ENCODE results near the gene ARHGAP28.

ARHGAP28 gene

DNA sequence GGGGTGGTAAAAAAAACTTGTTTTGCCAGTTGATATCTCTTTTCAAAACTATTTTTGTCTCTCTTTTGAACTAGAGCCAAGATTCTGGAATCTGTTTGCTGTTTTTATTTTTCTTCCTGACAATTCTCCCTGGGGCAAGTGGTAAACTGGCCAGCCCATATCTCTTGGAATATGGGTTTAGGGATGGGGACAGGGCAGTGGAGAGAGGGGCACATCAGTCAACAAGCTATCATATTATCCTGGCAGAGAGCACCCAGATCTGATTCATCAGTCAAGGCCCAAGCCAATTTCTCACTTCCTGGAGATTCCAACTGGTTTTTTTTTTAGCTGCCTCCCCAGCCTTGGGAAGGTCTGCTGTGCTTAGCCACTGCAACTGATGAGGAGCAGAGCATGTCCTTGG is 52.3 kb downstream of the ARHGAP28 start:
- no peak for DNase-seq (ENCODE audit: low read depth, low spot score)
- ChIA-PET CTCF (no interaction called here), POLR2A (no interaction called here)
- TF ChIP-seq, protein P1, sequence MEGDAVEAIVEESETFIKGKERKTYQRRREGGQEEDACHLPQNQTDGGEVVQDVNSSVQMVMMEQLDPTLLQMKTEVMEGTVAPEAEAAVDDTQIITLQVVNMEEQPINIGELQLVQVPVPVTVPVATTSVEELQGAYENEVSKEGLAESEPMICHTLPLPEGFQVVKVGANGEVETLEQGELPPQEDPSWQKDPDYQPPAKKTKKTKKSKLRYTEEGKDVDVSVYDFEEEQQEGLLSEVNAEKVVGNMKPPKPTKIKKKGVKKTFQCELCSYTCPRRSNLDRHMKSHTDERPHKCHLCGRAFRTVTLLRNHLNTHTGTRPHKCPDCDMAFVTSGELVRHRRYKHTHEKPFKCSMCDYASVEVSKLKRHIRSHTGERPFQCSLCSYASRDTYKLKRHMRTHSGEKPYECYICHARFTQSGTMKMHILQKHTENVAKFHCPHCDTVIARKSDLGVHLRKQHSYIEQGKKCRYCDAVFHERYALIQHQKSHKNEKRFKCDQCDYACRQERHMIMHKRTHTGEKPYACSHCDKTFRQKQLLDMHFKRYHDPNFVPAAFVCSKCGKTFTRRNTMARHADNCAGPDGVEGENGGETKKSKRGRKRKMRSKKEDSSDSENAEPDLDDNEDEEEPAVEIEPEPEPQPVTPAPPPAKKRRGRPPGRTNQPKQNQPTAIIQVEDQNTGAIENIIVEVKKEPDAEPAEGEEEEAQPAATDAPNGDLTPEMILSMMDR (IDR thresholded peaks at IDR 0.05; ENCODE audit: insufficient read depth, low read length, missing control alignments): no peak
- H3K4me3 ChIP-seq (ENCODE audit: low read depth, low read length): no peak overlapping the region

DNA sequence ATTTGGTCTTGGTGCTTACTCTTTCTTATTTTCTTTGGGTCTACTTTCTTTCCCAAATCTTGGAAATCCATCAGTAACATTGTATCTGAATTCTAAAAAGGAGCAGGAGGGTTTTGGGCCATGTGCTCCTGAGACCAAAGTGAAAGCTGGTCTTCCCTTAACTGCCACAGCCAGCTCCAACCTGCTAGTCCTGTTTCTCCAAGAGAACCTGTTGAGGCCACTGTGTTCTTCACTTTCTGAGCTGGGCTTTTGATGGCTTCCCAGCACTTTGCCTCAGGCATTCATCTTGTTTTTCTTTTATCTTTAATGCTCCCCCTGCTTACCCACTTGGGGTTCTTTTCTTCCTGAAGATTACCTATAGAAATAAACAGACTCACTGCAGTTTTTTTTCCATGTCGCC is 53.3 kb downstream of the ARHGAP28 start:
- CTCF ChIA-PET: no interaction called here

DNA sequence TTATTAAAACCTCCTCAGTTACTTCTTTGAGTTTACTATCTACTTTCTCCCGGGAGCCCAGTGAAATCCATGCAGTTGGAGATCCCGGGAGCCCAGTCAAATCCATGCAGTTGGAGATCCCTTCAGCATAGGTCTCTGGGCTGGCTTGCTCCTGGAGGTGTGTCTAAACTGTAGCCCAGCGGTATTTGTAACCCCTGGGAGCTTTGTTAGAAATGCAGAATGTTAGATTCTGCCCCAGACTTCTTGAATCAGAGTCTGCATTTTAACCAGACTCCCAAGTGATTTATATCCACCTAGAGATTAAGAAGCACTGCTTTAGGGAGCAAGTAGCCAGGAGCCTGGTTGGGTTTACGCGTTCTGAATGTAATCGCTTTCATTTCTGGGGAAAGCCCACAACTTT is 54.5 kb downstream of the ARHGAP28 start:
- TF ChIP-seq, protein P1 (IDR thresholded peaks at IDR 0.05; ENCODE audit: insufficient read depth, low read length, missing control alignments): no peak
- no peak for DNase-seq (ENCODE audit: low read depth, low spot score)
- H3K4me3 ChIP-seq (ENCODE audit: low read depth, low read length): no peak overlapping the region
- POLR2A ChIA-PET: no interaction called here
- CTCF ChIA-PET: no interaction called here

More for the DNA sequence above, 53.3 kb downstream of the ARHGAP28 start:
- TF ChIP-seq, protein P1 (IDR thresholded peaks at IDR 0.05; ENCODE audit: insufficient read depth, low read length, missing control alignments): no peak
- POLR2A ChIA-PET: no interaction called here
- DNase-seq (ENCODE audit: low read depth, low spot score): no peak
- H3K4me3 ChIP-seq (ENCODE audit: low read depth, low read length): no peak overlapping the region

DNA sequence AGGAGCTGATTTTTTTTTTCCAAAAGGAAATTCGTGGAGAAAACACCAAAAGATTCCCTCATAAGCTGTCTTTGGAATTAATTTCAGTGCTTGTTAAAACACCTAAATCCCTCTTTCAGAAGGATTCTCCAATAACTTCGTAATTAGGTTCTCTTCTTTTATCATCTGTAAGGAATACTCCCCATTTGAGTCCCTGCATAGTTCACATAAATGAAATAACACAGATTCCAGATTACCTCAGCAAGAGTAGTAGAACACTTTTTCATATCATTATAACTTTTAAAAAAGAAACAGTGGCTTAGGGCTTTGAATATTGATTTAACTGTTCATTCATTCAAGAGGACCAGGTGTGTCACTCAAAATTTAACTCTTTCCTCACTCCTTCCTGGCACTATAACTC is 55.5 kb downstream of the ARHGAP28 start:
- DNase-seq (ENCODE audit: low read depth, low spot score): no peak
- ChIA-PET CTCF (no interaction called here), POLR2A (no interaction called here)
- H3K4me3 ChIP-seq (ENCODE audit: low read depth, low read length): no peak overlapping the region
- TF ChIP-seq, protein P1 (IDR thresholded peaks at IDR 0.05; ENCODE audit: insufficient read depth, low read length, missing control alignments): no peak

DNA sequence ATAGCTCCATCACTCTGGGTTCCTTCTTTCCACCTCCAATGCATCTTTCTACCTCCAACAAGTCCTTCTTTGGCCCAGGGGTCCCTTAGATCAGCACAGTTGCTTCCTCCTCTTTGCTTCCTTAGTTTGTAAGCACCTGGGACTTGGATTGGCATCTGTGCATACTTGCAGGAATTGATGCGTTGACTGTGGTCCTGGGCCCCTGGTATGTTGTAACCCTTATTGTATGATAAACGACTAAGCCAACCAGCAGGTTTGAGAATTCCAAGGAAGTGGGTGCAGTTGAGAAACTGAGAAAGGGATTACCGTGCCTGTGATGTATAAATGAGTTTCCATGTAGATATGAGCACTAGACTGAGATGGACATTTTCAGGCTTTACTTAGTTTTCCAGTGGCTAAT is 55.9 kb downstream of the ARHGAP28 start:
- POLR2A ChIA-PET: no interaction called here
- TF ChIP-seq, protein P1 (IDR thresholded peaks at IDR 0.05; ENCODE audit: insufficient read depth, low read length, missing control alignments): no peak
- no peak overlapping the region for H3K4me3 ChIP-seq (ENCODE audit: low read depth, low read length)
- no peak for DNase-seq (ENCODE audit: low read depth, low spot score)
- CTCF ChIA-PET: no interaction called here

DNA sequence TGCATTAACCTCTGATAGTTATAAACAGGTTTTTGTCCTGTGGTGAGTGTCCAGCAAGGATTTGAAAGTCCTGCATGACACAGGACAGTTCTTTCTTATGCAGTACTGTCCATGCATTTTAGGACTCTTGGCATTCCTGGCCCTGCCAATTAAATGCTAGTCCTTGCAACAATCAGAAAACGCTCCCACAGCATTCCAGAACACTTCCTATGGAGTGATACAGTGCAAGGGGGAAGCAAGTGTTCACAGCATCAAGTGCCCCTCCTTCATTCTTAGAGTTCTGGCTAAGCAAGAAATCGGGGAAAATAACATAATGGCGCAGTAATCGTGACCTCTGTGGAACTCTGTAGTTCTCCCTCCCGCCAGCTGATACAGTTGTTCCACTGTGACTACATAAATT is 62.9 kb downstream of the ARHGAP28 start:
- ChIA-PET POLR2A (no interaction called here), CTCF (no interaction called here)
- no peak overlapping the region for H3K4me3 ChIP-seq (ENCODE audit: low read depth, low read length)
- TF ChIP-seq, protein P1 (IDR thresholded peaks at IDR 0.05; ENCODE audit: insufficient read depth, low read length, missing control alignments): no peak
- no peak for DNase-seq (ENCODE audit: low read depth, low spot score)
